ENCODE data around the gene THG1L. TPM values are rescaled to one million over a fixed set of nuclear protein-coding genes. Genes with fewer than 3 reads are reported as not detected.
"Not testable (repeated sequence)": the region's sequence is repeated elsewhere in the genome, so short reads cannot be mapped to it uniquely, and the experiment has no call there.

THG1L gene
- total RNA-seq, 2 experiments from 2014 or later: 28.1 to 30.2 TPM

GRCh38 chr5:157709346-157709745 is 21.9 kb upstream of the THG1L start:
- intact Hi-C loops (cut with micrococcal nuclease): no loop called here
- Mint-ChIP-seq H3K4me1 (ENCODE audit: low read depth) (peaks cover 9% of the 10 kb centered on the region), H3K27ac (no peak overlapping the region), H3K27me3 (ENCODE audit: low read depth) (peaks cover 10% of the 10 kb centered on the region), H3K4me3 (no peak overlapping the region), H3K36me3 (ENCODE audit: low read depth) (no peaks in the 10 kb centered on the region), H3K9me3 (no peaks in the 10 kb centered on the region)
- DNase-seq: no peak
- CTCF ChIA-PET: no interaction called here

DNA sequence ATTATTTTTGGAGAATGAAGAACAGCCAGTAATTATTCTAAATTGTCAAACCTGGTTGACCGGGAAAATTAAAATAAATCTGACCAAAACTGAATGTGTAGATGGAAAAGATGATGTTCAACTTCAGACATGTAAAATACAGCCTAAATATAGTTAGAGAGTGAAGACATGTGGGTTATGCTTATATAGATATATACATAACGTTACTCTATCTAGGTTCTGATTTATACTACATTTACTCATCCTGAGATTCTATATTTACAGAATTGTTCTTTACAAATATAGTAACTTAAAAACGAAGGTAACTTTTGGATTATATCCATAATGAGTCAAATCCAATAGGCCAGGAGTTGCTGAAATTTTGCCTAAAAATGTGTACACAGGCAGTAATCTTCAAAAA is 20.8 kb upstream of the THG1L start:
- Mint-ChIP-seq H3K36me3 (ENCODE audit: low read depth) (no peaks in the 10 kb centered on the region), H3K4me3 (no peak overlapping the region), H3K27ac (no peak overlapping the region), H3K4me1 (ENCODE audit: low read depth) (peaks cover 15% of the 10 kb centered on the region), H3K9me3 (no peaks in the 10 kb centered on the region), H3K27me3 (ENCODE audit: low read depth) (peaks cover 8% of the 10 kb centered on the region)
- no peak for DNase-seq
- intact Hi-C loops (cut with micrococcal nuclease): no loop called here
- CTCF ChIA-PET: interaction anchor here (1.0 kb wide), 1 partner anchor 33 kb away, joined by 6 read pairs; the partner anchor contains the start of gene LSM11

DNA sequence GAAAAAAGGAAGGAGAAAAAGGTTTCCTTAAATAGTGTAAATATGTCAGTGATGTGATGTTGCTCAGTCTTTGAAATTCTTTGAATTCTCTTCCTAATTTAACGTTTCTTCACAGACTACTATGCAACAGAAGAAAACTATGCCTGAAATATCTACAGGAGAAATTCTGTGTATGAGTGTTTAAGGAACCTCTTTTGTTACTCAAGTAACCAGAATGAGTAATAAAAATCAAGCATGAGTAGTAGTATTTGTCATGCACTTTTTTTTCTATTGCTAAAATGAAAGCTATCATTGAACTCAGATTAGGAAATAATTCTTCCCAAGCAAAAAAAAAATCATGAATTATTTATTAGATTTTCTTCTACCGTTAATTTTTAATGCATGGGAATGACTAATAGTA is 20.3 kb upstream of the THG1L start:
- no peak overlapping the region for H3K27ac Mint-ChIP-seq
- no peak overlapping the region for H3K4me3 Mint-ChIP-seq
- intact Hi-C loops (cut with micrococcal nuclease): no loop called here
- no peaks in the 10 kb centered on the region for H3K36me3 Mint-ChIP-seq (ENCODE audit: low read depth)
- H3K27me3 Mint-ChIP-seq (ENCODE audit: low read depth): peaks cover 8% of the 10 kb centered on the region
- CTCF ChIA-PET: interaction anchor here (1.0 kb wide), 1 partner anchor 32 kb away, joined by 6 read pairs; the partner anchor contains the start of gene LSM11
- peaks cover 15% of the 10 kb centered on the region for H3K4me1 Mint-ChIP-seq (ENCODE audit: low read depth)
- no peak for DNase-seq
- no peaks in the 10 kb centered on the region for H3K9me3 Mint-ChIP-seq

- intact Hi-C loops (cut with micrococcal nuclease): no loop called here
- Mint-ChIP-seq H3K4me3 (no peak overlapping the region), H3K9me3 (no peaks in the 10 kb centered on the region), H3K27ac (no peak overlapping the region), H3K36me3 (ENCODE audit: low read depth) (no peaks in the 10 kb centered on the region), H3K27me3 (ENCODE audit: low read depth) (peaks cover 3% of the 10 kb centered on the region), H3K4me1 (ENCODE audit: low read depth) (peaks cover 28% of the 10 kb centered on the region)
- DNase-seq: no peak
- CTCF ChIA-PET: no interaction called here
Measured at GRCh38 chr5:157713830-157714595, 17.2 kb upstream of the THG1L start.

DNA sequence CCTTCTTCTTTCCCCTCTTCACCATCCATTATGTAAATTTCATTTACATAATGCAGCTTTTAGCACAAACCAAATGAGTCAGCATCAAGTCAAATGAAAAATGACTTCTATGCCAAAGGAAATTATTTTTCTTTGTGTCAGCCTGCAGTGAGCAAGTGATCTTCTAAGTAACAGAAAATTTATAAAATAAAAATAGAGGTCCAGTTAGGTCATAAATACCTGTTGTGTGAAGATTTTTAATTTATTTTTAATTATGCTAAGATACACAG is 16.7 kb upstream of the THG1L start:
- H3K27ac Mint-ChIP-seq: no peak overlapping the region
- CTCF ChIA-PET: no interaction called here
- peaks cover under 1% of the 10 kb centered on the region for H3K27me3 Mint-ChIP-seq (ENCODE audit: low read depth)
- H3K36me3 Mint-ChIP-seq (ENCODE audit: low read depth): no peaks in the 10 kb centered on the region
- no peak for DNase-seq
- no peaks in the 10 kb centered on the region for H3K9me3 Mint-ChIP-seq
- intact Hi-C loops (cut with micrococcal nuclease): no loop called here
- peaks cover 28% of the 10 kb centered on the region for H3K4me1 Mint-ChIP-seq (ENCODE audit: low read depth)
- no peak overlapping the region for H3K4me3 Mint-ChIP-seq

DNA sequence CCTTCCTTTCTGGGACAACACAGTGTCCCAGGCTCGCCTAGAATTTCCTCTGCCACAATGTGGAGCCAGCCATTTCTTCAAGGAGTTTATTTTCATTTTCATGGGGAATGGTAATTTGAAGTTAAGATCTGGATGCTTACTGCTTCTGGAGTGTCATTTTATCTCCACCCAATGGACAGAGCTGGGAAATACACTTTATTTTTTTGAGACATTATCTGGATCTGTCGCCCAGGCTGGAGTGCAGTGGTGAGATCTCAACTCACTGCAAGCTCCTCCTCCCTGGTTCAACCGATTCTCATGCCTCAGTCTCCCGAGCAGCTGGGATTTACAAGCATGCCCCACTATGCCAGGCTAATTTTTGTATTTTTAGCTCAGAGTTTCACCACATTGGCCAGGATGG is 12.7 kb upstream of the THG1L start:
- intact Hi-C loops (cut with micrococcal nuclease): loop anchor here (1.0 to 5.0 kb wide), 6 partner anchors 25 to 390 kb away; partner anchors contain the start of gene LSM11
- H3K9me3 Mint-ChIP-seq: peaks cover 4% of the 10 kb centered on the region

DNA sequence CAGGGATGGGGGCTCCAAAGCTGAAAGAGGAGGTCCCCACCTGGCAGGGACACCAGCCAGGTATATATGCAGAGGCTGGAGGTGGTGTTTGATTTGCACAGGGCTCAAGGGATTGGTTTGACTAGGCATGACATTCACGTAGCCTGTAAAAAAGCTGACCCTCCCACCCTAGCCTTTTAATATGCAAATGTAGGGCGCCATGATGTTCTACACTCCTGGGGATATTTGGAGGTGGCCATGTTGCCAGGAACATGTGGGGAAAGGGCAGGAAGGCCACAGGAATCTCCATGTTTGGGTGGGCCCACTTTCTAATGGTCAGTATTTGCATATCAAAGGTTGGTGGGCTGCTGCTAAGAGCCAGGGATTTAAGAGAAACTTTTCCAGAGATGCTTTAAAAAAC is 12.0 kb upstream of the THG1L start:
- no peak for DNase-seq
- intact Hi-C loops (cut with micrococcal nuclease): loop anchor here (5.0 kb wide), 1 partner anchor 137 kb away; no protein-coding TSS in a partner anchor
- Mint-ChIP-seq H3K4me1 (ENCODE audit: low read depth) (peaks cover 20% of the 10 kb centered on the region), H3K27me3 (ENCODE audit: low read depth) (no peaks in the 10 kb centered on the region), H3K4me3 (no peak overlapping the region), H3K27ac (no peak overlapping the region), H3K36me3 (ENCODE audit: low read depth) (peaks cover 10% of the 10 kb centered on the region), H3K9me3 (peaks cover 4% of the 10 kb centered on the region)
- CTCF ChIA-PET: interaction anchor here (0.6 to 3.7 kb wide), 19 partner anchors 23 to 391 kb away, joined by 3 to 26 read pairs (median 4); partner anchors contain the start of gene LSM11

More for the DNA sequence above, 12.7 kb upstream of the THG1L start:
- CTCF ChIA-PET: interaction anchor here (0.6 to 3.7 kb wide), 17 partner anchors 24 to 390 kb away, joined by 3 to 26 read pairs (median 5); partner anchors contain the start of gene LSM11
- Mint-ChIP-seq H3K36me3 (ENCODE audit: low read depth) (peaks cover 9% of the 10 kb centered on the region), H3K4me3 (no peak overlapping the region), H3K4me1 (ENCODE audit: low read depth) (peaks cover 25% of the 10 kb centered on the region), H3K27me3 (ENCODE audit: low read depth) (no peaks in the 10 kb centered on the region), H3K27ac (no peak overlapping the region)
- no peak for DNase-seq

DNA sequence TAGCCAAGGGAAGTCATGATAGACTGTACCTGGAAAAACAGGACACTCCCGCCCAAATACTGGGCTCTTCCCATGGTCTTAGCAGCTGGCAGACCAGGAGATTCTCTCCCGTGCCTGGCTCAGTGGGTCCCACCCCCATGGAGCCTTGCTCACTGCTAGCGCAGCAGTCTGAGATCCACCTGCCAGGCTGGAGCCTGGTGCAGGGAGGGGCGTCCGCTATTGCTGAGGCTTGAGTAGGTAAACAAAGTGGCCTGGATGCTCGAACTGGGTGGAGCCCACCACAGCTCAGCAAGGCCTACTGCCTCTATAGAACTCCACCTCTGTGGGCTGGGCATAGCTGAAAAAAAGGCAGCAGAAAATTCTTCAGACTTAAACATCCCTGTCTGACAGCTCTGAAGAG is 10.1 kb upstream of the THG1L start:
- DNase-seq: no peak
- intact Hi-C loops (cut with micrococcal nuclease): no loop called here
- Mint-ChIP-seq H3K27ac (no peak overlapping the region), H3K27me3 (ENCODE audit: low read depth) (no peaks in the 10 kb centered on the region), H3K4me1 (ENCODE audit: low read depth) (peaks cover 14% of the 10 kb centered on the region), H3K4me3 (no peak overlapping the region), H3K36me3 (ENCODE audit: low read depth) (peaks cover 11% of the 10 kb centered on the region), H3K9me3 (peaks cover 4% of the 10 kb centered on the region)
- CTCF ChIA-PET: interaction anchor here (1.6 kb wide), 1 partner anchor 22 kb away, joined by 5 read pairs; no protein-coding TSS in a partner anchor

DNA sequence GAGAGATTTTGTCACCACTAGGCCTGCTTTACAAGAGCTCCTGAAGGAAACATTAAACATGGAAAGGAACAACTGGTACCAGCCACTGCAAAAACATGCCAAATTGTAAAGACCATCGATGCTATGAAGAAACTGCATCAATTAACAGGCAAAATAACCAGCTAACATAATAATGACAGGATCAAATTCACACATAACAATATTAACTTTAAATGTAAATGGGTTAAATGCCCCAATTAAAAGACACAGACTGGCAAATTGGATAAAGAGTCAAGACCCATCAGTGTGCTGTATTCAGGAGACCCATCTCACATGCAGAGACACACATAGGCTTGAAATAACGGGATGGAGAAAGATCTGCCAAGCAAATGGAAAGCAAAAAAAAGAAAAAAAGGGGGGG is 8.3 kb upstream of the THG1L start:
- CTCF ChIA-PET; H3K9me3 Mint-ChIP-seq; H3K4me1 Mint-ChIP-seq (ENCODE audit: low read depth); intact Hi-C loops (cut with micrococcal nuclease); H3K27me3 Mint-ChIP-seq (ENCODE audit: low read depth); H3K27ac Mint-ChIP-seq; DNase-seq; H3K4me3 Mint-ChIP-seq: not testable (repeated sequence)
- H3K36me3 Mint-ChIP-seq (ENCODE audit: low read depth): peaks cover 18% of the 10 kb centered on the region

DNA sequence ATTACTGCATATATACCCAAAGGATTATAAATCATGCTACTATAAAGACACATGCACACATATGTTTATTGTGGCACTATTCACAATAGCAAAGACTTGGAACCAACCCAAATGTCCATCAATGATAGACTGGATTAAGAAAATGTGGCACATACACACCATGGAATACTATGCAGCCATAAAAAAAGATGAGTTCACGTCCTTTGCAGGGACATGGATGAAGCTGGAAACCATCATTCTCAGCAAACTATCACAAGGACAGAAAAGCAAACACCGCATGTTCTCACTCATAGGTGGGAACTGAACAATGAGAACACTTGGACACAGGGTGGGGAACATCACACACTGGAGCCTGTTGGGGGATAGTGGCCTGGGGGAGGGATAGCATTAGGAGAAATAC is 4.6 kb upstream of the THG1L start:
- H3K27ac Mint-ChIP-seq; intact Hi-C loops (cut with micrococcal nuclease); H3K4me3 Mint-ChIP-seq; CTCF ChIA-PET; DNase-seq; H3K9me3 Mint-ChIP-seq; H3K27me3 Mint-ChIP-seq (ENCODE audit: low read depth): not testable (repeated sequence)
- peaks cover 19% of the 10 kb centered on the region for H3K4me1 Mint-ChIP-seq (ENCODE audit: low read depth)
- H3K36me3 Mint-ChIP-seq (ENCODE audit: low read depth): peaks cover 21% of the 10 kb centered on the region

GRCh38 chr5:157727858-157728257 is 3.4 kb upstream of the THG1L start:
- DNase-seq; intact Hi-C loops (cut with micrococcal nuclease); H3K4me3 Mint-ChIP-seq; H3K27me3 Mint-ChIP-seq (ENCODE audit: low read depth); H3K9me3 Mint-ChIP-seq; H3K27ac Mint-ChIP-seq: not testable (repeated sequence)
- H3K36me3 Mint-ChIP-seq (ENCODE audit: low read depth): peaks cover 16% of the 10 kb centered on the region
- CTCF ChIA-PET: interaction anchor here (2.4 kb wide), 1 partner anchor 15 kb away, joined by 11 read pairs; the partner anchor contains the start of gene LSM11
- peaks cover 23% of the 10 kb centered on the region for H3K4me1 Mint-ChIP-seq (ENCODE audit: low read depth)

- CTCF ChIA-PET: interaction anchor here (1.0 kb wide), 1 partner anchor 60 kb away, joined by 3 read pairs; no protein-coding TSS in a partner anchor
- no peak for DNase-seq
- Mint-ChIP-seq H3K36me3 (ENCODE audit: low read depth) (peaks cover 15% of the 10 kb centered on the region), H3K9me3 (peaks cover 4% of the 10 kb centered on the region), H3K4me3 (no peak overlapping the region), H3K27me3 (ENCODE audit: low read depth) (no peaks in the 10 kb centered on the region), H3K27ac (peak overlapping the region; percentile 95), H3K4me1 (ENCODE audit: low read depth) (peaks cover 25% of the 10 kb centered on the region)
- intact Hi-C loops (cut with micrococcal nuclease): loop anchor here (1.0 to 2.0 kb wide), 7 partner anchors 136 to 1727 kb away; no protein-coding TSS in a partner anchor
Measured at GRCh38 chr5:157729858-157730257, 1.4 kb upstream of the THG1L start.

GRCh38 chr5:157730900-157731271 is 334 bp upstream of the THG1L start:
- H3K27me3 Mint-ChIP-seq (ENCODE audit: low read depth): no peaks in the 10 kb centered on the region
- H3K4me1 Mint-ChIP-seq (ENCODE audit: low read depth): peaks cover 25% of the 10 kb centered on the region
- H3K36me3 Mint-ChIP-seq (ENCODE audit: low read depth): peaks cover 18% of the 10 kb centered on the region
- peaks cover 4% of the 10 kb centered on the region for H3K9me3 Mint-ChIP-seq
- no peak for DNase-seq
- CTCF ChIA-PET: interaction anchor here (0.5 to 2.8 kb wide), 7 partner anchors 12 to 588 kb away, joined by 3 to 25 read pairs (median 4); partner anchors contain the start of gene LSM11
- H3K27ac Mint-ChIP-seq: peak overlapping the region; percentile 95
- intact Hi-C loops (cut with micrococcal nuclease): loop anchor here (1.0 to 2.0 kb wide), 12 partner anchors 12 to 1726 kb away; partner anchors contain the start of genes CLINT1, LSM11 and MED7
- H3K4me3 Mint-ChIP-seq: peak overlapping the region; percentile 97

Measured in activated naive CD4-positive, alpha-beta T cell treated with anti-CD3 and anti-CD28 coated beads for 36 hours (primary cell).